GM19099 (cell line): ENCODE measurements around the gene SH3GL1.

Experiments used
- POLR2A ChIP-seq: IDR thresholded peaks from 3 replicates; pipeline ENCODE4 v1.6.1; 2011; ENCODE audit warnings: low read depth; ENCODE audit not compliant: insufficient read length; ENCODE audit errors: extremely low read depth

The SH3GL1 gene, protein sequence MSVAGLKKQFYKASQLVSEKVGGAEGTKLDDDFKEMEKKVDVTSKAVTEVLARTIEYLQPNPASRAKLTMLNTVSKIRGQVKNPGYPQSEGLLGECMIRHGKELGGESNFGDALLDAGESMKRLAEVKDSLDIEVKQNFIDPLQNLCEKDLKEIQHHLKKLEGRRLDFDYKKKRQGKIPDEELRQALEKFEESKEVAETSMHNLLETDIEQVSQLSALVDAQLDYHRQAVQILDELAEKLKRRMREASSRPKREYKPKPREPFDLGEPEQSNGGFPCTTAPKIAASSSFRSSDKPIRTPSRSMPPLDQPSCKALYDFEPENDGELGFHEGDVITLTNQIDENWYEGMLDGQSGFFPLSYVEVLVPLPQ

GRCh38 chr19:4400135-4400936 lies at the start of gene SH3GL1:
TSS of gene SH3GL1 (minus strand) at chr19:4400547. CDS start at chr19:4400368, 179 bp downstream.
- TF ChIP-seq POLR2A, result peak; percentile 88

GRCh38 chr19:4449639-4450028 lies 49.3 kb upstream of the SH3GL1 start:
- TF ChIP-seq POLR2A, result no peak

DNA sequence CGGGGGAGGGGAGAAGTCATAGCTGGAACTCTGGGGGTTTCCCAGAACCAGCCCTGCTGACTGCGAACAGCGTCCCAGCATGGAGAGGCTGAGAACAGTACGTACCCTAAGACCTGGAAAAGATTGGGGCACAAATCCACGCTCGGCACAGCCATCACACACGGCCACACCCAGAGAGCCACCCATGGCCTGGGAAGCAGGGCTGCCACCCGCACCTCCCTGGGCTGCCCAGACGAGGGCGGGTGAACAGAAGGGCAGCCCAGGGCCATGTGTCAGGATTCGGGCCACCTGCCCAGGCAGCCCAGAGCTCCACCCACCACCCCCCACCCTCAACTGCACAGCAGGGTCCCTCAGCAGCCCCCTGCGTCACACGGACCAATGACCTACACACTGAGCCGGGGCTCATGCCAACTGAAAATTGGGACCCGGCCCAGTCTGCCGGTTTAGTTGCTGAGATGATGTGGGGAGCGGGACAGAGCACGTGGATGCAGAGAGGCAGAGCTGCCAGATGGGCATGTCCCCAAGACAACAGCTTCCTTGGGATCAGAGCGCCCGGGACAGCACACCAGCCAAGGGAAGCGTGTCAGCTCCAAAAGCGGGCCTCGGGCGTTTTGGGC lies 48.8 kb upstream of the SH3GL1 start:
- TF ChIP-seq POLR2A, result no peak

- no peak for TF ChIP-seq POLR2A
Observed at GRCh38 chr19:4448147-4448985, 48.0 kb upstream of the SH3GL1 start.

GRCh38 chr19:4447327-4448146 lies 47.2 kb upstream of the SH3GL1 start:
- no peak for TF ChIP-seq POLR2A

DNA sequence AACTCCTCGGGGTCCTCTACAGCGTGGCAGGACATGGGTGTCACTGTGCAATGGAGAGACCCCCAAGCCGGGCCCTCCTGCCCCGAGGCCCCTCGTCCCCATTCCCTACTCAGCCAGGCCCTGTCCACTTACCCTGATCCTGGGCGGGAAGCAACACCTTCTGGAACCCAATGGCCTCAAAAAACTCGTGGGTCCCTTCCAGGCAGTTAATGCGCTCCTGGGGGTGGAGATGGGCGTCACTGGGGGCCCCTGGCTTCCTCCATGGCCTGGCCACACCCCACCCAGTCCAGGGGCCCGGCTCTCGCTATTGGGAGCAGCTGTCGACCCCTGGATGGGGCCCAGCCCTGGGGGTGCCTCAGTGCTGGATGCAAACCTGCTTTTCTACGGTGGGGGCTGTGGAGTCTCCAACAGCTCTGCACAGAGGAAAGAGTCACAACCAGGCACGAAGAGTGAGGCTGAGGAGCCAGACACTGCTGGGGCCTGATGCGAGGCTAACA lies 46.4 kb upstream of the SH3GL1 start:
- TF ChIP-seq POLR2A, result no peak

GRCh38 chr19:4445963-4446703 lies 45.8 kb upstream of the SH3GL1 start:
- TF ChIP-seq POLR2A, result no peak

DNA sequence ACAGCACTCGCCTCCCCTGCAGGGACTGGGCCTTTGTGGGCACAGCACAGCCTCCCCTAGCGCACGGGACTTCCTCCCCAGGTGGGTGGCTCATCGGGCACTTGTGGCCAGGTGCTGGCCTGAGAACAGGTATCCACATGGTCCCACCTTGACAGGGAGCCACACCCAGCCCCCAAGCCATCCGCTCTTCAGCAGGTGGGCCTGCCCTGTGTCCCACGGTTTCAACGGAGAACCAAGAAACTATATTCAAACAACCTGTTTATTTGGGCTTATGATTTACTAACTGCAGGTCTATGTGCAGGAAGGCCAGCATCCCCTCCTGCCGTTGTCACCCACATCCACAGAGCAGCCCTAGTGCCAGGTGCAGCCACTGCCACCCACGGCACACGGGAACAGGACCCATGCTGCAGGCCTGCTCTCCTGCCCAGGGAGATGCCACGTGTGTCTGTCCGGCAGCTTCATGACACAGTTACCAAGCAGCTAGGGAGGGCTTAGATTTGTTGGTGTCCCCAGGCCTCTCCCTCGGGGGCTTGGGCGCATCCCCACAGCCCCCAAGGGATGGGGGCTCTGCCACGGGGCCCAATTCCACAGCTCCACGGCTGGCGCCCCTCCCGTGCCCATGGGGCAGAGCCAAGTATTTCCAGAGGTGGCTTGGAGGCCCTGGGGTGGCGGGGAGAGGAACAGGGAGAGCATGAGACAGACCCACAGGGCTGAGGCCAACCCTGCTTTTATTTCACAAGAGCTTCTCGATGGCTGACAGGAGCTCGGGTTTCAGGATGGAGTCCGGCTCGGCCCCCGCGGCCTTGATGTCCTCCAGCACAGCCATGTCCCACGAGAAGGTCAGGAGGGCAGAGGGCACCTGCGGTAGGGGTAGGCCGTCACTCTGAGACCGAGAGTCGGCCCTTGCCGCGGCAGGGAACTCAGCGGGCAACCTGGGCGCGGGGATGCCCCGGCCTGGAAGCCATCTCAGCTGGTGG lies 44.7 kb upstream of the SH3GL1 start:
- no peak for TF ChIP-seq POLR2A

- TF ChIP-seq POLR2A, result no peak
Observed at GRCh38 chr19:4443966-4444764, 43.8 kb upstream of the SH3GL1 start.

- no peak for TF ChIP-seq POLR2A
Observed at GRCh38 chr19:4443188-4443587, 42.8 kb upstream of the SH3GL1 start.

DNA sequence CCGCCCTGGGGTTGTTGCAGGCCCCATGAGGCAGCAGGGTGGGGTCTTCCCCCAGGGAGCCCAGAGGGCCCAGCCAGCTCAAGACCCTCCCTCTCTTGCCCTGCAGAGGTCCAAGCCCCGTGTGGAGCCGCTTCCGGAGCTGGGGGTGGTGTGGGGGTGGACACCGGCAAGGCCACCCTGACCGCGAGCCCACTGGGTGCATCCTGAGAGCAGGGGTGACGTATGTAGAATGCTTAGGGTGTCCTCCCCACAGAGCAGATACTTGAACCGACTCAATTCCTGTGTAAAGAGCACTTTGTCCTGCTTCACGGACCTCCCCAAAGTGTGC lies 42.4 kb upstream of the SH3GL1 start:
- TF ChIP-seq POLR2A, result no peak
